C1 segment of cervical spinal cord (tissue), 14 donors: Measurements from ENCODE around the gene SERINC3.
A peak's percentile ranks its signal among the peaks of the same experiment; 100 is the strongest.
"Not testable (repeated sequence)": the region's sequence is repeated elsewhere in the genome, so short reads cannot be mapped to it uniquely, and the experiment has no call there.

Experiments
- DNase-seq, 14 donors: peaks; one replicate each; lab custom pipeline; 2025; lab: John Stamatoyannopoulos, UW

SERINC3 gene

GRCh38 chr20:44521484-44522481 is at the start of gene SERINC3:
TSS of gene SERINC3 (minus strand) at chr20:44522070. CDS start at chr20:44521951, 119 bp downstream.
- DNase-seq = peak; percentile 64 to 97 (median 90)

GRCh38 chr20:44571362-44571988 is 49.6 kb upstream of the SERINC3 start:
- DNase-seq = peak in 1 of 14 donors; percentile 8

- no peak for DNase-seq
Measured at GRCh38 chr20:44570367-44570766, 48.5 kb upstream of the SERINC3 start.

GRCh38 chr20:44566811-44567210 is 44.9 kb upstream of the SERINC3 start:
- no peak for DNase-seq

- no peak for DNase-seq
Measured at GRCh38 chr20:44566018-44566417, 44.1 kb upstream of the SERINC3 start.

GRCh38 chr20:44561876-44562275 is 40.0 kb upstream of the SERINC3 start:
- no peak for DNase-seq

GRCh38 chr20:44560818-44561217 is 38.9 kb upstream of the SERINC3 start:
- not testable (repeated sequence) for DNase-seq

GRCh38 chr20:44560229-44560628 is 38.4 kb upstream of the SERINC3 start:
- no peak for DNase-seq

- DNase-seq = no peak
Measured at GRCh38 chr20:44559302-44559701, 37.4 kb upstream of the SERINC3 start.

GRCh38 chr20:44552950-44553908 is 31.4 kb upstream of the SERINC3 start:
- peak in 1 of 14 donors; percentile 3 for DNase-seq

GRCh38 chr20:44552568-44552949 is 30.7 kb upstream of the SERINC3 start:
- DNase-seq = no peak

GRCh38 chr20:44552050-44552449 is 30.2 kb upstream of the SERINC3 start:
- no peak for DNase-seq

- DNase-seq = no peak
Measured at GRCh38 chr20:44549123-44549522, 27.3 kb upstream of the SERINC3 start.

- DNase-seq = no peak
Measured at GRCh38 chr20:44547419-44547818, 25.5 kb upstream of the SERINC3 start.

- no peak for DNase-seq
Measured at GRCh38 chr20:44544263-44544662, 22.4 kb upstream of the SERINC3 start.

- no peak for DNase-seq
Measured at GRCh38 chr20:44543358-44543757, 21.5 kb upstream of the SERINC3 start.

- no peak for DNase-seq
Measured at GRCh38 chr20:44542890-44543289, 21.0 kb upstream of the SERINC3 start.

GRCh38 chr20:44541992-44542391 is 20.1 kb upstream of the SERINC3 start:
- no peak for DNase-seq

GRCh38 chr20:44540834-44541233 is 19.0 kb upstream of the SERINC3 start:
- no peak for DNase-seq

- DNase-seq = no peak
Measured at GRCh38 chr20:44537993-44538392, 16.1 kb upstream of the SERINC3 start.

- no peak for DNase-seq
Measured at GRCh38 chr20:44536175-44536574, 14.3 kb upstream of the SERINC3 start.

GRCh38 chr20:44533928-44534327 is 12.1 kb upstream of the SERINC3 start:
- no peak for DNase-seq
